Fibroblast of lung (primary cell): ENCODE results near the gene TBC1D2B. TPM values are rescaled to one million over a fixed set of nuclear protein-coding genes. Genes with fewer than 3 reads are reported as not detected.

Source experiments
- DNase-seq, 2 donors: peaks; one replicate each; pipeline versions ENCODE4 v3.0.0 to v3.0.0-alpha.2; 2010; ENCODE audit warnings: low read depth in 2 of 2
- H2AFZ ChIP-seq: 2 replicates; pipeline ENCODE4 v1.5.1; 2012; ENCODE audit warnings: low read length, control low read depth, inconsistent platforms
- H3K27ac ChIP-seq: 2 replicates; pipeline ENCODE4 v1.5.1; 2011; ENCODE audit warnings: low read length, control low read depth; ENCODE audit not compliant: insufficient read depth
- H3K27me3 ChIP-seq: 2 replicates; pipeline ENCODE4 v1.5.1; 2011; ENCODE audit warnings: mild to moderate bottlenecking, low read length; ENCODE audit not compliant: control insufficient read depth, insufficient read depth
- H3K36me3 ChIP-seq: 2 replicates; pipeline ENCODE4 v1.5.1; 2011; ENCODE audit warnings: low read length; ENCODE audit not compliant: control insufficient read depth, insufficient read depth
- H3K4me1 ChIP-seq: 2 replicates; pipeline ENCODE4 v1.5.1; 2011; ENCODE audit warnings: low read length; ENCODE audit not compliant: control insufficient read depth, insufficient read depth; ENCODE audit errors: extremely low read depth
- H3K4me2 ChIP-seq: 2 replicates; pipeline ENCODE4 v1.5.1; 2011; ENCODE audit warnings: low read length, control low read depth; ENCODE audit not compliant: insufficient read depth; ENCODE audit errors: extremely low read depth
- H3K4me3 ChIP-seq, 4 experiments: fragments of 200-600 bp in 1 of 4; sonication (generic) in 1 of 4; replicated peaks in 1 of 4; 2 replicates each; pipeline ENCODE4 v1.5.1; 2011 to 2016; ENCODE audit warnings: low read length in 4 of 4, low read depth in 3 of 4, mild to moderate bottlenecking in 3 of 4, control low read depth in 2 of 4, inconsistent platforms in 1 of 4, mixed read lengths in 1 of 4; ENCODE audit not compliant: insufficient read depth in 1 of 4; ENCODE audit errors: control extremely low read depth in 1 of 4
- H3K79me2 ChIP-seq: 2 replicates; pipeline ENCODE4 v1.5.1; 2012; ENCODE audit warnings: mild to moderate bottlenecking, low read length, inconsistent platforms; ENCODE audit not compliant: control insufficient read depth, insufficient read depth
- H3K9ac ChIP-seq: 2 replicates; pipeline ENCODE4 v1.5.1; 2011; ENCODE audit warnings: mild to moderate bottlenecking, low read length, control low read depth; ENCODE audit not compliant: insufficient read depth
- H3K9me3 ChIP-seq: 2 replicates; pipeline ENCODE4 v1.5.1; 2012; ENCODE audit warnings: low read depth, low read length; ENCODE audit not compliant: control insufficient read depth, insufficient read depth
- H4K20me1 ChIP-seq: 2 replicates; pipeline ENCODE4 v1.5.1; 2011; ENCODE audit warnings: low read length; ENCODE audit not compliant: control insufficient read depth, insufficient read depth; ENCODE audit errors: extremely low read depth
- EZH2 ChIP-seq: IDR thresholded peaks from 2 replicates; pipeline ENCODE4 v1.5.1; 2012; ENCODE audit warnings: low read length, control low read depth, mild to moderate bottlenecking; ENCODE audit errors: missing control alignments
- polyA plus RNA-seq, 2 donors: library from polyadenylated mRNA; depleted of rRNA in 1 of 2; stranded (reverse) in 1 of 2; unstranded in 1 of 2; fragments of >200 nt; gene quantifications; 2 replicates each; pipeline ENCODE4 v1.2.1, GENCODE V29; 2011 to 2012; ENCODE audit warnings: missing spikeins in 1 of 2
- total RNA-seq: library from RNA; depleted of rRNA; stranded (reverse); fragments of >200 nt; gene quantifications from 2 replicates; pipeline ENCODE4 v1.2.1, GENCODE V29; 2014
- TF ChIP-seq, protein P1 (sequence below), 2 donors: IDR thresholded peaks in 1 of 2; conservative IDR thresholded peaks in 1 of 2; 1 replicate in 1 of 2; 2 replicates in 1 of 2; pipeline ENCODE4 v1.5.1; 2011 to 2012; ENCODE audit warnings: low read length in 2 of 2, control low read depth in 1 of 2, inconsistent platforms in 1 of 2, low read depth in 1 of 2, mild to moderate bottlenecking in 1 of 2

TBC1D2B gene
- total and polyA plus RNA-seq, 2 donors (not counting 1 experiment from before 2014, with no cell fraction given), result 49.4 to 73.3 TPM

DNA sequence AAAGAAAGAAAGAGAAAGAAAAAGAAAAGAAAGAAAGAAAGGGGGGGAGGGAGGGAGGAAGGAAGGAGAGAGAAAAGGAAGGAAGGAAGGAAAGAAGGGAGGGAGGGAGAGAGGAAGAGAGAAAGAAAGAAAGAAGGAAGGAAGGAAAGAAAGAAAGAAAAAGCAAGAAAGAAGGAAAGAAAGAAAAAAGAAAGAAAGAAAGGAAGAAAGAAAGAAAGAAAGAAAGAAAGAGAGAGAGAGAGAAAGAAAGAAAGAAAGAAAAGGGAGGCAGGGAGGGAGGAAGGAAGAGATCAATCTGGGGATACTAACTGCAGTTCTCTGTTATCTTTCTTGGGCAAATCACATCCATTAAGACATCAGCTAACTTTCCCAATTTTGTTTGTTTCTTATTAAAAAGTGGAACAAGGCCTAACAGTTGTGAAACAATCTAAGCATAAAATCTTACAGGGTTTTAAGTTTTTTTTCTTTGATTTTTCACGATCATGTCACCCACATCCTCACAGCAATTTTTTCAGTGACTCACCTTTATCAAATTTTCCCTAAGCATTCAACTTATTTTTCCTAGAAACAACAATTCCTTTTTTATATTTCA, 36.8 kb downstream of the TBC1D2B start:
- Histone ChIP-seq H3K79me2 (no peaks in the 10 kb centered on the region), H3K9me3 (no peaks in the 10 kb centered on the region), H4K20me1 (no peaks in the 10 kb centered on the region), H3K36me3 (no peaks in the 10 kb centered on the region), H3K27me3 (no peaks in the 10 kb centered on the region), H3K27ac (no peak overlapping the region), H3K9ac (no peak overlapping the region), H3K4me3 (no peak overlapping the region), H3K4me1 (peaks cover 1% of the 10 kb centered on the region), H3K4me2 (no peak overlapping the region), H2AFZ (no peak overlapping the region)
- DNase-seq, result no peak
- TF ChIP-seq, protein P1, sequence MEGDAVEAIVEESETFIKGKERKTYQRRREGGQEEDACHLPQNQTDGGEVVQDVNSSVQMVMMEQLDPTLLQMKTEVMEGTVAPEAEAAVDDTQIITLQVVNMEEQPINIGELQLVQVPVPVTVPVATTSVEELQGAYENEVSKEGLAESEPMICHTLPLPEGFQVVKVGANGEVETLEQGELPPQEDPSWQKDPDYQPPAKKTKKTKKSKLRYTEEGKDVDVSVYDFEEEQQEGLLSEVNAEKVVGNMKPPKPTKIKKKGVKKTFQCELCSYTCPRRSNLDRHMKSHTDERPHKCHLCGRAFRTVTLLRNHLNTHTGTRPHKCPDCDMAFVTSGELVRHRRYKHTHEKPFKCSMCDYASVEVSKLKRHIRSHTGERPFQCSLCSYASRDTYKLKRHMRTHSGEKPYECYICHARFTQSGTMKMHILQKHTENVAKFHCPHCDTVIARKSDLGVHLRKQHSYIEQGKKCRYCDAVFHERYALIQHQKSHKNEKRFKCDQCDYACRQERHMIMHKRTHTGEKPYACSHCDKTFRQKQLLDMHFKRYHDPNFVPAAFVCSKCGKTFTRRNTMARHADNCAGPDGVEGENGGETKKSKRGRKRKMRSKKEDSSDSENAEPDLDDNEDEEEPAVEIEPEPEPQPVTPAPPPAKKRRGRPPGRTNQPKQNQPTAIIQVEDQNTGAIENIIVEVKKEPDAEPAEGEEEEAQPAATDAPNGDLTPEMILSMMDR (conservative IDR thresholded peaks at IDR 0.05 in 1 of 2, IDR thresholded peaks at IDR 0.05 in 1 of 2; ENCODE audit: low read depth in 1 of 2, low read length in 2 of 2), result no peak
- TF ChIP-seq EZH2, result no peak

DNA sequence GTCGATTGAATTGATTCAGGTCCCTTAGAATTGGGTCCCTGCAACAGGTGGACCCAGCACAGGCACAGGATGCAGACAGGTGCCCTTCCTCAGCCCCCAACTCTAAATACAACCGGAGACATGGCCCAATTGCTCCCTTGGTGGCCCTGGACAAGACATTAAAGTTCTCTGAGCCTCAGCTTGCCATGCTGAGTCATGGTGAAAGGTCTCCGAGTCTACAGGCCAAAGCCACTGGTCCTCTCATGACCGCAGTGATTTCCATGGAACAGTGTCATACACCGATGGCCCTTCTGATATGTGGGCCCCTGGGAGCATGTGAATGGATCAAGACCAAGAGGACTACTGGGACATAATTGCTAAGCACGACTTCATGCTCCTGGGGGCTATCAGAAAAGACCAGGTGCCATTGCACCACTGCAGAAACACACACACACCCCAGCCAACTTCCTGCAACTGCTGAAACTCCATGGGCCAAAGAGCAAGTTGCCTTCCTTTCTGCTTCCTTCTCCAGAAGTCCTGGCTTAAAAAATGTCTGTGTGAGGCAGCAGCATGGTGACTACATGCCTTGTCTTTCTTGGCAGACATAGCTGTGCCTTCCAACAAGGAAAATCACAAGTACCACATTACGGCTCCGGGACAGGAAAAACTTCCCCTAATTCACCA, 38.8 kb downstream of the TBC1D2B start:
- no peaks in the 10 kb centered on the region for H3K36me3 ChIP-seq
- no peaks in the 10 kb centered on the region for H3K27me3 ChIP-seq
- H3K27ac ChIP-seq, result no peak overlapping the region
- no peak overlapping the region for H3K9ac ChIP-seq
- no peak for TF ChIP-seq EZH2
- TF ChIP-seq, protein P1 (conservative IDR thresholded peaks at IDR 0.05 in 1 of 2, IDR thresholded peaks at IDR 0.05 in 1 of 2; ENCODE audit: low read depth in 1 of 2, low read length in 2 of 2), result no peak
- no peaks in the 10 kb centered on the region for H3K79me2 ChIP-seq
- peaks cover 12% of the 10 kb centered on the region for H3K4me1 ChIP-seq
- DNase-seq, result no peak
- no peak overlapping the region for H2AFZ ChIP-seq
- H4K20me1 ChIP-seq, result no peaks in the 10 kb centered on the region
- H3K4me2 ChIP-seq, result no peak overlapping the region
- no peaks in the 10 kb centered on the region for H3K9me3 ChIP-seq
- H3K4me3 ChIP-seq, result no peak overlapping the region

- TF ChIP-seq, protein P1 (conservative IDR thresholded peaks at IDR 0.05 in 1 of 2, IDR thresholded peaks at IDR 0.05 in 1 of 2; ENCODE audit: low read depth in 1 of 2, low read length in 2 of 2), result no peak
- TF ChIP-seq EZH2, result no peak
- Histone ChIP-seq H3K4me1 (peaks cover 12% of the 10 kb centered on the region), H3K4me2 (no peak overlapping the region), H3K27ac (no peak overlapping the region), H2AFZ (no peak overlapping the region), H3K4me3 (no peak overlapping the region), H3K27me3 (no peaks in the 10 kb centered on the region), H3K9ac (no peak overlapping the region), H3K79me2 (no peaks in the 10 kb centered on the region), H4K20me1 (no peaks in the 10 kb centered on the region), H3K36me3 (no peaks in the 10 kb centered on the region), H3K9me3 (no peaks in the 10 kb centered on the region)
- no peak for DNase-seq
Observed at GRCh38 chr15:78037779-78038305, 39.7 kb downstream of the TBC1D2B start.
